Muscle of arm (tissue), 12 donors: ENCODE results near the gene FAM120B. TPM values are rescaled to one million over a fixed set of nuclear protein-coding genes. Genes with fewer than 3 reads are reported as not detected.

Experiments used
- DNase-seq: peaks from one replicate; pipeline ENCODE4 v3.0.0-alpha.2; 2013
- polyA plus RNA-seq, 12 donors: library from polyadenylated mRNA; unstranded; fragments of 120-200 nt; gene quantifications; one replicate each; pipeline ENCODE4 v1.2.1, GENCODE V29; 2013; ENCODE audit not compliant: insufficient read length in 12 of 12

The FAM120B gene
- polyA plus RNA-seq, 12 donors, result 20.1 to 38.0 (median 27.5) TPM; not detected in 1

DNA sequence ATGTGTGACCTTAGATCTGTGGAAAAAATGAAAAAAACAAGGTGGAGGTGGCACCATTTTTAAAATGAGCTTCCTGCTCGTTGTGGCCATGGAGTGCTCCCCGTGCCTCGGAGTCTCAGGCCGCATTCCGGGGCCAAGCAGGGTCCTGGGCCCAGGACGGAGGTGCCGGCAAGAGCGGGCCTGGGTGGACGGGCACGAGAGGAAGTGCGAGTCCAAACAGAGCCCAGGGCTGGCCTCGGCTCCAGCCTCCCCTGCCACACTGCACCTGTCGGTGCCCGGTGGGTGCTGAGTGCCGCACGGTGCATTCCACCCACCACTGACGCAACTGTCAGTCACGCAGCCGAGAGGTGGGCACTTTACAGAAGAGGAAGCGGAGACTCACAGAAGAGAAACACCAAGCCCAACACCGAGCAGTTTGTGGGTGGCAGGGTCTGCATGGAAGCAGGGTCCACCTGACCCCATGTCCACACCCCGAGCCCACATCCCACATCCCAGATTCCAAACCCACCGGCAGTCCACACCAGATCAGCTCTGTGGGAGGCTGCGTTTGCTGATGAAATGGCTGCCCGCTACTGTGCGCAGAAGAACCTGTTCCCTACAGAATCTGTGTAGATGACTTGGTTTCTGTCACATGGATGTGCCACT lies 148.9 kb downstream of the FAM120B start:
- no peak for DNase-seq

DNA sequence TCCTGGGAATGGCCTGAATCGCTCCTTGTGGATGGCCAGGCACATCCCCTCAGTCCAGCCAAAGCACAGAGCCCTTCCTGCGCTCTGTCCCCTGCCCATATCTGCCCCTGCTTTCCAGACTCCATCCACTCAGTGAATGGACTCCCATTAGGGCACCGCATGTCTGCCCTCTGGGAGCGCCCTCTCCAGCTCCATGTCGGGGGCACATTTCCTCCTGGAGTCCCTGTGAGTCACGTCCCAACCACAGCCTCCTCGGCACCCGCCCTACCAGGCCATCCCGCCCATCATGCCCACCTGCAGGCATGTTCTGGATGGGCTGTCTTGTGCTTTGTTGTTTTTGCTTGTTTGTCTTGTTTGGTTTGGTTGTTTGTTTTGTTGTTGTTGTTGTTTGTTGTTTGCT lies 149.8 kb downstream of the FAM120B start:
- DNase-seq, result no peak

Other genes with a start within 250 kb of the FAM120B start
- gene DLL1, start 15.7 kb upstream of the FAM120B start, polyA plus RNA-seq, result 10 to 100 TPM in 11 of 12 donors, not detected in 1; 14.0 to 19.7 (median 16.3) TPM
- 100 to 1,000 TPM in 11 of 12 donors, not detected in 1; 101 to 155 (median 135) TPM for gene PSMB1, start 246.5 kb downstream of the FAM120B start, polyA plus RNA-seq
- 10 to 100 TPM in 11 of 12 donors, not detected in 1; 13.1 to 32.9 (median 16.1) TPM for gene TBP, start 247.6 kb downstream of the FAM120B start, polyA plus RNA-seq